ENCODE measurements around the gene PRAMEF6.
"Not testable (repeated sequence)": the region's sequence is repeated elsewhere in the genome, so short reads cannot be mapped to it uniquely, and the experiment has no call there.

PRAMEF6 gene

GRCh38 chr1:12947480-12947879 is at the start of gene PRAMEF6:
Gene PRAMEF6 (minus strand): TSS chr1:12947580. CDS start chr1:12942518, 5,062 bp downstream.
- not testable (repeated sequence) for H3K9me3 ChIP-seq (ENCODE audit: control insufficient read depth, insufficient read depth, low read length); H3K4me1 ChIP-seq (ENCODE audit: insufficient read depth, low read length); H3K36me3 ChIP-seq (ENCODE audit: insufficient read depth, low read length); H3K9ac ChIP-seq (ENCODE audit: low read depth, low read length)

GRCh38 chr1:12924368-12924767 is 23.0 kb downstream of the PRAMEF6 start:
- H3K9me3 ChIP-seq (ENCODE audit: control insufficient read depth, insufficient read depth, low read length); H3K4me1 ChIP-seq (ENCODE audit: insufficient read depth, low read length); H3K36me3 ChIP-seq (ENCODE audit: insufficient read depth, low read length); H3K9ac ChIP-seq (ENCODE audit: low read depth, low read length): not testable (repeated sequence)

- not testable (repeated sequence) for H3K36me3 ChIP-seq (ENCODE audit: insufficient read depth, low read length); H3K9me3 ChIP-seq (ENCODE audit: control insufficient read depth, insufficient read depth, low read length); H3K9ac ChIP-seq (ENCODE audit: low read depth, low read length); H3K4me1 ChIP-seq (ENCODE audit: insufficient read depth, low read length)
Observed at GRCh38 chr1:12921749-12922148, 25.6 kb downstream of the PRAMEF6 start.

GRCh38 chr1:12916310-12916709 is 31.1 kb downstream of the PRAMEF6 start, which contains the start of gene PRAMEF7:
Gene PRAMEF7 (plus strand): TSS chr1:12916610. CDS start chr1:12917693, 1,083 bp downstream.
- not testable (repeated sequence) for H3K9ac ChIP-seq (ENCODE audit: low read depth, low read length); H3K4me1 ChIP-seq (ENCODE audit: insufficient read depth, low read length); H3K36me3 ChIP-seq (ENCODE audit: insufficient read depth, low read length); H3K9me3 ChIP-seq (ENCODE audit: control insufficient read depth, insufficient read depth, low read length)

- not testable (repeated sequence) for H3K9me3 ChIP-seq (ENCODE audit: control insufficient read depth, insufficient read depth, low read length); H3K4me1 ChIP-seq (ENCODE audit: insufficient read depth, low read length); H3K9ac ChIP-seq (ENCODE audit: low read depth, low read length); H3K36me3 ChIP-seq (ENCODE audit: insufficient read depth, low read length)
Observed at GRCh38 chr1:12903793-12904572, 43.4 kb downstream of the PRAMEF6 start.

GRCh38 chr1:12899186-12899585 is 48.2 kb downstream of the PRAMEF6 start:
- H3K9me3 ChIP-seq (ENCODE audit: control insufficient read depth, insufficient read depth, low read length); H3K36me3 ChIP-seq (ENCODE audit: insufficient read depth, low read length); H3K4me1 ChIP-seq (ENCODE audit: insufficient read depth, low read length); H3K9ac ChIP-seq (ENCODE audit: low read depth, low read length): not testable (repeated sequence)

GRCh38 chr1:12898170-12898569 is 49.2 kb downstream of the PRAMEF6 start, which contains the start of gene PRAMEF10:
Gene PRAMEF10 (minus strand): TSS chr1:12898270. CDS start chr1:12895847, 2,423 bp downstream.
- not testable (repeated sequence) for H3K36me3 ChIP-seq (ENCODE audit: insufficient read depth, low read length); H3K4me1 ChIP-seq (ENCODE audit: insufficient read depth, low read length); H3K9me3 ChIP-seq (ENCODE audit: control insufficient read depth, insufficient read depth, low read length); H3K9ac ChIP-seq (ENCODE audit: low read depth, low read length)
